Prostate gland (tissue), 2 donors: Measurements from ENCODE around the gene OR2T12. TPM values are rescaled to one million over a fixed set of nuclear protein-coding genes. Genes with fewer than 3 reads are reported as not detected.

Source experiments
- DNase-seq: peaks from one replicate; pipeline ENCODE4 v3.0.0-alpha.2; 2019; ENCODE audit warnings: low spot score
- H3K27ac ChIP-seq, 2 donors: fragments of 200-600 bp; sonication (generic); 2 replicates each; pipeline ENCODE4 v1.5.1; 2017 to 2019
- H3K27me3 ChIP-seq: fragments of 200-600 bp; sonication (generic); replicated peaks from 2 replicates; pipeline ENCODE4 v1.5.1; 2019; ENCODE audit not compliant: insufficient read depth
- H3K36me3 ChIP-seq, 2 donors: fragments of 200-600 bp; sonication (generic); 1 replicate in 1 of 2; 2 replicates in 1 of 2; pipeline versions ENCODE4 v1.5.1 to v1.8.1; 2017 to 2019
- H3K4me1 ChIP-seq: fragments of 200-600 bp; sonication (generic); replicated peaks from 2 replicates; pipeline ENCODE4 v1.5.1; 2019
- H3K4me3 ChIP-seq, 2 donors: fragments of 200-600 bp; sonication (generic); 2 replicates each; pipeline ENCODE4 v1.5.1; 2017 to 2019
- H3K9me3 ChIP-seq: fragments of 200-600 bp; sonication (generic); 2 replicates; pipeline ENCODE4 v1.5.1; 2017
- POLR2A ChIP-seq: fragments of 450-650 bp; IDR thresholded peaks from one replicate; pipeline ENCODE4 v1.6.1; 2016; ENCODE audit warnings: antibody characterized with exemption, mild to moderate bottlenecking
- POLR2AphosphoS5 ChIP-seq: sonication (generic); formaldehyde crosslinking; IDR thresholded peaks from one replicate; pipeline ENCODE4 v1.6.1; 2017; ENCODE audit warnings: antibody characterized with exemption
- WGBS: methylation state at CpG from one replicate; pipeline ENCODE4 v1.1.5; 2018; 5-methylcytosine and 5-hydroxymethylcytosine counted together
- intact Hi-C: fragments of 100-400 bp; cut with DNase I; formaldehyde crosslinking; loops from one replicate; pipeline ENCODE4 v1.14.2; 2022
- total RNA-seq, 2 donors: library from RNA; depleted of rRNA; stranded (reverse); fragments of >200 nt; gene quantifications; one replicate each; pipeline ENCODE4 v1.1.0, GENCODE V29; 2016
- TF ChIP-seq, protein P1 (sequence below), 4 experiments: fragments of 200-600 bp in 2 of 4; fragments of 450-650 bp in 2 of 4; sonication (generic) in 2 of 4; IDR thresholded peaks; 1 replicate in 3 of 4; 2 replicates in 1 of 4; pipeline ENCODE4 v1.5.1; 2016 to 2019; ENCODE audit warnings: antibody characterized with exemption in 4 of 4, mild to moderate bottlenecking in 2 of 4, moderate library complexity in 2 of 4

The OR2T12 gene, protein sequence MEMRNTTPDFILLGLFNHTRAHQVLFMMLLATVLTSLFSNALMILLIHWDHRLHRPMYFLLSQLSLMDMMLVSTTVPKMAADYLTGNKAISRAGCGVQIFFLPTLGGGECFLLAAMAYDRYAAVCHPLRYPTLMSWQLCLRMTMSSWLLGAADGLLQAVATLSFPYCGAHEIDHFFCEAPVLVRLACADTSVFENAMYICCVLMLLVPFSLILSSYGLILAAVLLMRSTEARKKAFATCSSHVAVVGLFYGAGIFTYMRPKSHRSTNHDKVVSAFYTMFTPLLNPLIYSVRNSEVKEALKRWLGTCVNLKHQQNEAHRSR
- not detected for total RNA-seq

DNA sequence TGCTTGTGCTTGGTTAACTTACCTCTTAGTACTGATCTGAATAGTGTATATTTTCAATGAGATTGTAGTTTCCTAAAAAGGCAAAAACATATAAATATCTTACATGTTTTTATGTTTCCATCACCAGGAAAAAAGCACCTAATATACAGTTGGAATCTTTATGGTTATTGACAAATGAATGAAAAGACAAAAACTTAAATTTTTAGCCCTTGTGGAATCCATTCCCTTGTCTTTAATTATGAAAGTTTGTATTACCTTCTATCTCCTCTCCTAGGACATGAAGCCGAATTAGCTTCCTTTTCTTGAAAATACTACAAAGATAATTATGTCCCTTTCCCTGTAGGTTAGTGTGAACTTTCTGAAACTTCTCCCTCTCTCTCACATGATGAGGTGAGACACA is at the start of gene OR2T12:
OR2T12 (minus strand) TSS at position 101 of the 400 bp plus-strand sequence. CDS start 7,846 bp downstream, outside the sequence.
- WGBS = 80% methylated on average over 1 of the region's 1 CpG
- Histone ChIP-seq H3K27ac (no peak within 1 kb of the TSS), H3K9me3 (no peaks in the 10 kb centered on the region), H3K36me3 (no peaks in the 10 kb centered on the region), H3K4me3 (no peak within 1 kb of the TSS), H3K27me3 (no peaks in the 10 kb centered on the region), H3K4me1 (no peaks in the 10 kb centered on the region)
- intact Hi-C loops = no loop called here
- DNase-seq = no peak
- TF ChIP-seq, protein P1, sequence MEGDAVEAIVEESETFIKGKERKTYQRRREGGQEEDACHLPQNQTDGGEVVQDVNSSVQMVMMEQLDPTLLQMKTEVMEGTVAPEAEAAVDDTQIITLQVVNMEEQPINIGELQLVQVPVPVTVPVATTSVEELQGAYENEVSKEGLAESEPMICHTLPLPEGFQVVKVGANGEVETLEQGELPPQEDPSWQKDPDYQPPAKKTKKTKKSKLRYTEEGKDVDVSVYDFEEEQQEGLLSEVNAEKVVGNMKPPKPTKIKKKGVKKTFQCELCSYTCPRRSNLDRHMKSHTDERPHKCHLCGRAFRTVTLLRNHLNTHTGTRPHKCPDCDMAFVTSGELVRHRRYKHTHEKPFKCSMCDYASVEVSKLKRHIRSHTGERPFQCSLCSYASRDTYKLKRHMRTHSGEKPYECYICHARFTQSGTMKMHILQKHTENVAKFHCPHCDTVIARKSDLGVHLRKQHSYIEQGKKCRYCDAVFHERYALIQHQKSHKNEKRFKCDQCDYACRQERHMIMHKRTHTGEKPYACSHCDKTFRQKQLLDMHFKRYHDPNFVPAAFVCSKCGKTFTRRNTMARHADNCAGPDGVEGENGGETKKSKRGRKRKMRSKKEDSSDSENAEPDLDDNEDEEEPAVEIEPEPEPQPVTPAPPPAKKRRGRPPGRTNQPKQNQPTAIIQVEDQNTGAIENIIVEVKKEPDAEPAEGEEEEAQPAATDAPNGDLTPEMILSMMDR (IDR thresholded peaks at IDR 0.05) = no peak
- TF ChIP-seq POLR2AphosphoS5 (no peak), POLR2A (no peak)

DNA sequence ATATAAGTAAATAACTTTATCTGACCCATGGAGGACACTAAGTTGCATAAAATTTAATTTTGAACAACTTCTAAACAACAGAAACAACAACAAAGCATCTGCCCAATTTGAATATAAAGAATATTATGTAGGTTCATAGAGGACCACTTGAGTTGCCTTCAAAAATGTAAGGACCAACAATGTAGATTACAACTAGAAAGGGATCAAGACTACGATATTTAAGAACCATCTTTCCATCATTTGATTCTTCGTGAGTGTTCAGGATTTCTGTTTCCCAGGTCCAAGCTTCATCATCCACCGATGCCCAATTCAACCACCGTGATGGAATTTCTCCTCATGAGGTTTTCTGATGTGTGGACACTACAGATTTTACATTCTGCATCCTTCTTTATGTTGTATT is 45.3 kb upstream of the OR2T12 start, which contains the start of gene OR14C36:
OR14C36 (plus strand) TSS at position 301 of the 400 bp plus-strand sequence; CDS start at position 301, 0 bp downstream.
- Histone ChIP-seq H3K36me3 (no peaks in the 10 kb centered on the region), H3K27ac (no peak within 1 kb of the TSS), H3K4me3 (no peak within 1 kb of the TSS), H3K4me1 (no peaks in the 10 kb centered on the region), H3K9me3 (no peaks in the 10 kb centered on the region), H3K27me3 (no peaks in the 10 kb centered on the region)
- TF ChIP-seq, protein P1 (IDR thresholded peaks at IDR 0.05) = no peak
- TF ChIP-seq POLR2A (no peak), POLR2AphosphoS5 (no peak)
- DNase-seq = no peak
- intact Hi-C loops = no loop called here
- WGBS = 81% methylated on average over 4 of the region's 4 CpGs

DNA sequence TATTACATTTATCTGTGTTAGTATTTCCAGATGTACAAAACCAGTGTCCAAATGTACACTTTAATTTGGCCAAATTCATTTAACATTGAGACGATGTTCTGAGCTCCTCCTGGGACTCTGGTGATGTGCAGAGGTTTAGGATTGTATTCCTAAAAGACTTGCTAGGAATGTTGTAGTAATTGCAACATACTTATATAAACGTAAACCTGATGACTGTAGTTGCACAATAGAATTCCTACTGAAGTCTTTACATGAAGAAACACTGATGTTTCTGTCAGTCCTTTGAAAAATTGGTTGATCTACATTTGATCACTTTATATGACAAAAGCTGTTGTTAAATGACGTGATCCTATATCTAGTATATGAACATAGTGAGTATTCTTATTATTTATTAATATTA is 40.2 kb upstream of the OR2T12 start:
- no peaks in the 10 kb centered on the region for H3K36me3 ChIP-seq
- H3K27ac ChIP-seq = no peak overlapping the region
- 60% methylated on average over 3 of the region's 3 CpGs for WGBS
- no peak for DNase-seq
- H3K4me1 ChIP-seq = no peaks in the 10 kb centered on the region
- intact Hi-C loops = no loop called here
- H3K9me3 ChIP-seq = no peaks in the 10 kb centered on the region
- H3K4me3 ChIP-seq = no peak overlapping the region
- H3K27me3 ChIP-seq = no peaks in the 10 kb centered on the region
- TF ChIP-seq POLR2AphosphoS5 = no peak
- no peak for TF ChIP-seq POLR2A
- TF ChIP-seq, protein P1 (IDR thresholded peaks at IDR 0.05) = no peak

DNA sequence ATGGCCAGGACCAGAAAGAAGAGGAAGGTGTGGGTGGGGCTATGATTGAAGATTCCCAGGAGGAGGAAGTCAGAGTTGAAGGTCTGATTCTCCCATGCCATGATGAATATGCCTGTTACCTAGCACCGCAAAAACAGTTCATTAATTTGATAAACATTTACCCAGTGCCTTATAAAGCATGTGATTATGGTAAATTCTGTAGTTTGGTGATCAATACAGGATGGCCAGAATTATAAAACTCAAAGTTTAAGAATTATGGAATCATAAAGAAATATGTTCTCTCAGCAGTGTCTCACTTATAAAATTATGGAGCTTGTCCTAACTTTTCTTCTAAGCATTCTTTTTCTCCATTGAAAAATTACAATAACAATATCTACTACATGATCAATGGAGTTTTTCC is 21.2 kb upstream of the OR2T12 start, which contains the start of gene OR2M7:
OR2M7 (minus strand) TSS at position 101 of the 400 bp plus-strand sequence; CDS start at position 101, 0 bp downstream.
- intact Hi-C loops = no loop called here
- WGBS = 100% methylated on average over 1 of the region's 1 CpG

More for the DNA sequence above, 21.2 kb upstream of the OR2T12 start, which contains the start of gene OR2M7:
- Histone ChIP-seq H3K27me3 (no peaks in the 10 kb centered on the region), H3K27ac (no peak within 1 kb of the TSS), H3K4me3 (no peak within 1 kb of the TSS), H3K36me3 (no peaks in the 10 kb centered on the region), H3K9me3 (no peaks in the 10 kb centered on the region), H3K4me1 (no peaks in the 10 kb centered on the region)
- TF ChIP-seq POLR2A = no peak
- TF ChIP-seq, protein P1 (IDR thresholded peaks at IDR 0.05) = no peak
- TF ChIP-seq POLR2AphosphoS5 = no peak
- DNase-seq = no peak
